ENCODE results near the gene ARMH3.
A peak's percentile ranks its signal among the peaks of the same experiment; 100 is the strongest.
"Not testable (repeated sequence)": the region's sequence is repeated elsewhere in the genome, so short reads cannot be mapped to it uniquely, and the experiment has no call there.

ARMH3 gene

GRCh38 chr10:102055647-102056419, at the start of gene ARMH3:
Gene ARMH3, minus strand, starts transcription at chr10:102056173. Its CDS starts 16,059 bp downstream, at chr10:102040114.
- peak; percentile 94 for DNase-seq

- no peak for DNase-seq
Observed at GRCh38 chr10:102102421-102102820, 46.4 kb upstream of the ARMH3 start.

- no peak for DNase-seq
Observed at GRCh38 chr10:102101152-102101551, 45.2 kb upstream of the ARMH3 start.

- no peak for DNase-seq
Observed at GRCh38 chr10:102096449-102096848, 40.5 kb upstream of the ARMH3 start.

GRCh38 chr10:102090772-102091171, 34.8 kb upstream of the ARMH3 start:
- DNase-seq = no peak

- DNase-seq = no peak
Observed at GRCh38 chr10:102086196-102086595, 30.2 kb upstream of the ARMH3 start.

GRCh38 chr10:102085336-102085735, 29.4 kb upstream of the ARMH3 start:
- DNase-seq = no peak

GRCh38 chr10:102083541-102083940, 27.6 kb upstream of the ARMH3 start:
- no peak for DNase-seq

GRCh38 chr10:102072673-102073527, 16.9 kb upstream of the ARMH3 start:
- DNase-seq = peak; percentile 26

GRCh38 chr10:102069071-102069470, 13.1 kb upstream of the ARMH3 start:
- no peak for DNase-seq

GRCh38 chr10:102068216-102068615, 12.2 kb upstream of the ARMH3 start:
- no peak for DNase-seq

- DNase-seq = no peak
Observed at GRCh38 chr10:102067091-102067916, 11.3 kb upstream of the ARMH3 start.

- DNase-seq = no peak
Observed at GRCh38 chr10:102066399-102067088, 10.6 kb upstream of the ARMH3 start.

- DNase-seq = no peak
Observed at GRCh38 chr10:102065561-102066398, 9.8 kb upstream of the ARMH3 start.

- peak; percentile 25 for DNase-seq
Observed at GRCh38 chr10:102064868-102065560, 9.0 kb upstream of the ARMH3 start, which contains the start of gene HPS6. Gene HPS6, plus strand, starts transcription at chr10:102065349. Its CDS starts 126 bp downstream, at chr10:102065475.

GRCh38 chr10:102064503-102064867, 8.5 kb upstream of the ARMH3 start:
- no peak for DNase-seq

- DNase-seq = no peak
Observed at GRCh38 chr10:102059987-102060386, 4.0 kb upstream of the ARMH3 start.

GRCh38 chr10:102054881-102055646, 909 bp downstream of the ARMH3 start:
- not testable (repeated sequence) for DNase-seq

GRCh38 chr10:102046095-102046494, 9.9 kb downstream of the ARMH3 start:
- DNase-seq = no peak

GRCh38 chr10:102045292-102045691, 10.7 kb downstream of the ARMH3 start:
- no peak for DNase-seq
